Astrocyte of the spinal cord (primary cell): ENCODE results near the gene MSL3B.

Source experiments
- DNase-seq: peaks from one replicate; pipeline ENCODE4 v3.0.0; 2011; ENCODE audit warnings: low read depth, low spot score
- H3K4me3 ChIP-seq: 2 replicates; pipeline ENCODE4 v1.5.1; 2011; ENCODE audit warnings: low read depth, mild to moderate bottlenecking, low read length, moderate library complexity
- CTCF ChIP-seq: IDR thresholded peaks from 2 replicates; pipeline ENCODE4 v1.5.1; 2012; ENCODE audit warnings: low read depth, mild to moderate bottlenecking, low read length, inconsistent platforms
- in situ Hi-C: cut with HindIII; loops from 2 replicates; pipeline ENCODE4 v1.10.0; 2017; ENCODE audit warnings: low sequenced_read_pairs

Gene MSL3B

DNA sequence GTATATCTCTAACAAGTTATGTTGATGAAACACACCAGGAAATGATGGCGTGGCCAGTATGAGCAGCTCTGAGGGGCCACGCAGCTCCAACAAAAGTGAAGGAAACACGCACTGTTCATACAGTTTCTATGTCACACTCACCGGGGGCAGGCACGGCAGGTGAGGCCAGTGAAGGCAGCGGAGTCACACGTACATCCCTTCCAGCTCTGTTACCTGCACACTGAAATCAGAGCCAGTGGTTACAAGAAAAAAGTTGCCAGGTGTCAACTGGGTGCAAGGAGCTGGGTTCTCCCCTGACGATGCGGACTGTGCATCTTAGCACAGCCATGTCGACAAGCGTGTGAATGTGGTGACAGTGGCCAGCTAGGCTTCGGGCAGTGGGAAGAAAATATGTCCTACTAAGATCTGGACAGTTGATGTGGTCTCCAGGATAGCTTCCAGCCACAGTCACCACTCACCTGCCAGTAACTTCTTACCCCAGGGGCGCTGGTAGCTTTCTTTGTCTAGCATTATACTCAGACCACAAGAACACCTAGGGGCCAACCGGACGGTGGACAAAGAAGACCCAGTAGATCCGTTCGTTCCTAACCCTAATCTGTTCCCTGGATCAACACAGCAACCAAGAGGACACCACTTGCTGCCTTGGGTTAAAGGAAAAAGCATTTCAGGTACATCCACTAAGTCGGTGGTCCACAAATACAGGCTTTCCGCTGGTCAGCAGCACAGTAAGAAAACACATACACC is 23.9 kb downstream of the MSL3B start:
- H3K4me3 ChIP-seq: no peak overlapping the region
- TF ChIP-seq CTCF: no peak
- in situ Hi-C loops: no loop called here
- no peak for DNase-seq

DNA sequence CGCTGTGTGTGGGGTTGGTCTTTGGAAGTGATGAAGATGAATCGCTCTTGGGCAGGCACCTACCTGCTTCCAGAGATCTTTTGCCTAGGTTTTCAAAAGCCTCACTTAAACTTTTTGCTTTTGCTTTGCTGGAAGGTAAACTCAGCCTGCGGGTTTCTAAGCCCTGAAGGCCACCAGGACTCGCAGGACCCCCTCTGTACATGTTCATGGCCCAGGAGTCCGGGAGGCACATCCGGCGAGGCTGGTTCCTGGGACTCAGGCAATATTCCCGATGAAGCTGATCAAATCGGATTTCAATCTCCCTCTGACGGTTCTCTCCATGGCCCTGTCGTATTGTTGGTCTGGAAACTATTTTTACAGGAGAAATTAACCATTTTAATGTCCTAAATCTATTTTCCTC is 27.0 kb downstream of the MSL3B start:
- DNase-seq: no peak
- H3K4me3 ChIP-seq: no peak overlapping the region
- TF ChIP-seq CTCF: no peak
- in situ Hi-C loops: no loop called here

DNA sequence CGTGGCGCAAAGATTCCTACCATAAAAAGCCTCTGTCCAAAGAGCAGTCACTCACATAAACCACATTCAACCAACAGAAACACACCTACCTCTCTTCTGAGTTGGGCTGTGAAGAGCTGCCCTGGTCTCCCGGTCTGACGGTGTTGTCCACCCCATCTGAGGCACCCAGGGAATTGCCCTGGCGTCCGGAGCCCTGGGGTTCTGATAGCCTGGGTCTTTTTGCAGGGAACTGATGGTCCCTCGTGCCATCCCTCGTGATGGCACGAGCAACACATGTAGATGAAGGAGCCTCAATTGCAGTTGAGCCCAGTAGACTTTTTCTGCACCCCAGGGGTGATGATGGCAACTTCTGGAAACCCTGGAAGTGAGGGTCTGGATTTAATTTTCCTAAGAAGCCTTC is 27.7 kb downstream of the MSL3B start:
- no peak for TF ChIP-seq CTCF
- no peak for DNase-seq
- H3K4me3 ChIP-seq: no peak overlapping the region
- in situ Hi-C loops: no loop called here

- H3K4me3 ChIP-seq: no peak overlapping the region
- in situ Hi-C loops: no loop called here
- no peak for TF ChIP-seq CTCF
Measured at GRCh38 chr2:233839447-233839820, 28.8 kb downstream of the MSL3B start.

DNA sequence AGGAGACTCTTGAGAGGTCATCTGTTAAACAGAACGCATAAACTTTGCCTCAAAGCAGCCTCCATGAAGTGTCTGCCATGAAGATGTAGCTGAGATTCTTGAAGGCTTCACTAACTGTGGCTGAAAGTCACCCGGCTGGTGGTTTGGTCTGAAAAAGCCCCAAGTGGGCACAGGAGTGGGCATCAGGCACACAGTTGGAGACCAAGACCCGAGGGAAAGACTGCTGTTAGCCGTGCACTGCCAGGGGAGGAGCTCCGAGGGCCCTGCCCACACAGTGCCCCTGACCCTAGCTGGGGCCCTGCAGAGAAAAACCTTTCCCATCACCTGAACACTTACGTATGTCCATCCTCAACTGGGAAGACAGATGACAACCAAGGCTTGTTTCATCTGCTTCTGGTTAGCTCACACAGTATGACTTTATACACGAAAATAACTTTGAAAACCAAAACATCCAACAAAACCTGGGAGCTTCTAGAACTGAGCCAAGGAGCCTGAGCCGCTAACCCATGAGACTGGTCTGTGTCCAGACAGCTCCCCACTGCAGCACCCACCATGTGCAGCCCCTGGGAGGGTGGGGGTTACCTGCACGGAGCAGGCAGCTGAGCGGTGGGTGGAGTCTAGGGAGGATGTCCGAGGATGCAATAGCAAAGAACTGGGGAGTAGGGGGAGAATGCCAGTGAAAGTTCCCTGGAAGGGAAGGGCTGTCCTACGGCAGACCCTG is 29.3 kb downstream of the MSL3B start:
- in situ Hi-C loops: no loop called here
- TF ChIP-seq CTCF: no peak

More at GRCh38 chr2:233839447-233839820, 28.8 kb downstream of the MSL3B start:
- DNase-seq: no peak

GRCh38 chr2:233838251-233838650 is 29.9 kb downstream of the MSL3B start:
- no peak overlapping the region for H3K4me3 ChIP-seq
- no peak for TF ChIP-seq CTCF
- in situ Hi-C loops: no loop called here
- no peak for DNase-seq

More for the DNA sequence above, 29.3 kb downstream of the MSL3B start:
- no peak for DNase-seq
- no peak overlapping the region for H3K4me3 ChIP-seq
